ENCODE data around the gene GLB1L.

- TF ChIP-seq ZFP30 (CRISPR knock-in tag; IDR thresholded peaks at IDR 0.05) (no peak), CREB5 (CRISPR knock-in tag; IDR thresholded peaks at IDR 0.05; ENCODE audit: low read depth) (no peak), ARNTL (CRISPR knock-in tag; IDR thresholded peaks at IDR 0.05; ENCODE audit: borderline replicate concordance, low read depth) (no peak), ISL1 (CRISPR knock-in tag; IDR thresholded peaks at IDR 0.05) (no peak)
Measured at GRCh38 chr2:219234331-219234730, 10.9 kb downstream of the GLB1L start.

All from SK-N-SH treated with all-trans-retinoic acid at 6 μM for 48 hours (cell line).